ENCODE measurements around the gene KCNQ5.

- TF ChIP-seq, protein P1, sequence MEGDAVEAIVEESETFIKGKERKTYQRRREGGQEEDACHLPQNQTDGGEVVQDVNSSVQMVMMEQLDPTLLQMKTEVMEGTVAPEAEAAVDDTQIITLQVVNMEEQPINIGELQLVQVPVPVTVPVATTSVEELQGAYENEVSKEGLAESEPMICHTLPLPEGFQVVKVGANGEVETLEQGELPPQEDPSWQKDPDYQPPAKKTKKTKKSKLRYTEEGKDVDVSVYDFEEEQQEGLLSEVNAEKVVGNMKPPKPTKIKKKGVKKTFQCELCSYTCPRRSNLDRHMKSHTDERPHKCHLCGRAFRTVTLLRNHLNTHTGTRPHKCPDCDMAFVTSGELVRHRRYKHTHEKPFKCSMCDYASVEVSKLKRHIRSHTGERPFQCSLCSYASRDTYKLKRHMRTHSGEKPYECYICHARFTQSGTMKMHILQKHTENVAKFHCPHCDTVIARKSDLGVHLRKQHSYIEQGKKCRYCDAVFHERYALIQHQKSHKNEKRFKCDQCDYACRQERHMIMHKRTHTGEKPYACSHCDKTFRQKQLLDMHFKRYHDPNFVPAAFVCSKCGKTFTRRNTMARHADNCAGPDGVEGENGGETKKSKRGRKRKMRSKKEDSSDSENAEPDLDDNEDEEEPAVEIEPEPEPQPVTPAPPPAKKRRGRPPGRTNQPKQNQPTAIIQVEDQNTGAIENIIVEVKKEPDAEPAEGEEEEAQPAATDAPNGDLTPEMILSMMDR (IDR thresholded peaks at IDR 0.05) = no peak
- TF ChIP-seq POLR2AphosphoS5 (IDR thresholded peaks at IDR 0.05; ENCODE audit: low read depth, low read length) (no peak), REST (IDR thresholded peaks at IDR 0.05; ENCODE audit: insufficient read depth in 1 of 2, low read depth in 2 of 2, low read length in 1 of 2) (no peak), SIN3A (IDR thresholded peaks at IDR 0.05; ENCODE audit: borderline replicate concordance, insufficient read depth, low read depth, low read length) (no peak)
These were observed 199.0 kb downstream of the KCNQ5 start for GRCh38 chr6:72820906-72821305.

All from Panc1 (cell line).